ENCODE measurements around the gene ITPR3.

- TF ChIP-seq CTCF (IDR thresholded peaks at IDR 0.05) (no peak), POLR2A (IDR thresholded peaks at IDR 0.05) (no peak), POLR2AphosphoS5 (IDR thresholded peaks at IDR 0.05) (no peak), EP300 (IDR thresholded peaks at IDR 0.05) (no peak)
Observed at GRCh38 chr6:33683051-33683571, 62.0 kb downstream of the ITPR3 start.
